Nephron progenitor cell (in vitro differentiated cells): ENCODE measurements around the gene DRD2.

Experiments
- DNase-seq: peaks from one replicate; pipeline ENCODE4 v3.0.0; 2021
- H3K27ac Mint-ChIP-seq: 2 replicates; pipeline ENCODE4 v1.8.0; 2021; ENCODE audit warnings: mild to moderate bottlenecking, moderate library complexity, mixed read lengths
- H3K27me3 Mint-ChIP-seq: 2 replicates; pipeline ENCODE4 v1.8.0; 2021; ENCODE audit warnings: mild to moderate bottlenecking, low read depth, mixed read lengths; ENCODE audit not compliant: poor library complexity
- H3K36me3 Mint-ChIP-seq: 2 replicates; pipeline ENCODE4 v1.8.0; 2021; ENCODE audit warnings: low read depth, mixed read lengths
- H3K4me1 Mint-ChIP-seq: 2 replicates; pipeline ENCODE4 v1.8.0; 2021; ENCODE audit warnings: mixed read lengths
- H3K4me3 Mint-ChIP-seq: 2 replicates; pipeline ENCODE4 v1.8.0; 2021; ENCODE audit warnings: mild to moderate bottlenecking, moderate library complexity, mixed read lengths
- H3K9me3 Mint-ChIP-seq: 2 replicates; pipeline ENCODE4 v1.8.0; 2021; ENCODE audit warnings: mild to moderate bottlenecking, moderate library complexity, mixed read lengths
- TF ChIP-seq, protein P1 (sequence below): fragments of 200-600 bp; sonication (generic); IDR thresholded peaks from 2 replicates; pipeline ENCODE4 v1.5.0; 2021; ENCODE audit warnings: antibody characterized with exemption

DRD2 gene

DNA sequence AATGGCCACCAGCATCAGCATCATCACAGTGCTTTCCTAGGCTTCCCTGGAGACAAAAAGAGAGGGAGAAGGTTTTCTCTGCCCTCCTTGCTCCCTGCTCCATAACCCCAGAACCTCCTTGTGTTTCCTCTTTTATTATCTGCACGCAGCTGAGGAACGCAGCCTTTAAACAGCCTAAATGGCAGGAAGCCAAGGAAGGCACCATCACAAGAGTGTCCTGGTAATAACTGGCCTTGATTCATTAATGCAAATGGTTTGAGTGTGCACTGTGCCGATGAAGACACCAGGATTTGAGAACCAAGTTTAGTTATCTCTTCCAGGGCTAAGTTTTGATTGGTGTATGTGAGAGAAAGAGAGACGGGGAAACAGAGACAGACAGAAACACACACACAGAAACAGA is 29.4 kb upstream of the DRD2 start:
- peaks cover 37% of the 10 kb centered on the region for H3K27me3 Mint-ChIP-seq
- H3K36me3 Mint-ChIP-seq: no peaks in the 10 kb centered on the region
- DNase-seq: no peak
- H3K4me3 Mint-ChIP-seq: no peak overlapping the region
- H3K9me3 Mint-ChIP-seq: no peaks in the 10 kb centered on the region
- TF ChIP-seq, protein P1, sequence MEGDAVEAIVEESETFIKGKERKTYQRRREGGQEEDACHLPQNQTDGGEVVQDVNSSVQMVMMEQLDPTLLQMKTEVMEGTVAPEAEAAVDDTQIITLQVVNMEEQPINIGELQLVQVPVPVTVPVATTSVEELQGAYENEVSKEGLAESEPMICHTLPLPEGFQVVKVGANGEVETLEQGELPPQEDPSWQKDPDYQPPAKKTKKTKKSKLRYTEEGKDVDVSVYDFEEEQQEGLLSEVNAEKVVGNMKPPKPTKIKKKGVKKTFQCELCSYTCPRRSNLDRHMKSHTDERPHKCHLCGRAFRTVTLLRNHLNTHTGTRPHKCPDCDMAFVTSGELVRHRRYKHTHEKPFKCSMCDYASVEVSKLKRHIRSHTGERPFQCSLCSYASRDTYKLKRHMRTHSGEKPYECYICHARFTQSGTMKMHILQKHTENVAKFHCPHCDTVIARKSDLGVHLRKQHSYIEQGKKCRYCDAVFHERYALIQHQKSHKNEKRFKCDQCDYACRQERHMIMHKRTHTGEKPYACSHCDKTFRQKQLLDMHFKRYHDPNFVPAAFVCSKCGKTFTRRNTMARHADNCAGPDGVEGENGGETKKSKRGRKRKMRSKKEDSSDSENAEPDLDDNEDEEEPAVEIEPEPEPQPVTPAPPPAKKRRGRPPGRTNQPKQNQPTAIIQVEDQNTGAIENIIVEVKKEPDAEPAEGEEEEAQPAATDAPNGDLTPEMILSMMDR: no peak
- H3K27ac Mint-ChIP-seq: no peak overlapping the region
- peaks cover 11% of the 10 kb centered on the region for H3K4me1 Mint-ChIP-seq

GRCh38 chr11:113504071-113504470 is 28.9 kb upstream of the DRD2 start:
- Mint-ChIP-seq H3K9me3 (no peaks in the 10 kb centered on the region), H3K36me3 (no peaks in the 10 kb centered on the region), H3K27me3 (peaks cover 34% of the 10 kb centered on the region), H3K4me1 (peaks cover 11% of the 10 kb centered on the region), H3K27ac (no peak overlapping the region), H3K4me3 (no peak overlapping the region)
- TF ChIP-seq, protein P1: no peak
- no peak for DNase-seq

DNA sequence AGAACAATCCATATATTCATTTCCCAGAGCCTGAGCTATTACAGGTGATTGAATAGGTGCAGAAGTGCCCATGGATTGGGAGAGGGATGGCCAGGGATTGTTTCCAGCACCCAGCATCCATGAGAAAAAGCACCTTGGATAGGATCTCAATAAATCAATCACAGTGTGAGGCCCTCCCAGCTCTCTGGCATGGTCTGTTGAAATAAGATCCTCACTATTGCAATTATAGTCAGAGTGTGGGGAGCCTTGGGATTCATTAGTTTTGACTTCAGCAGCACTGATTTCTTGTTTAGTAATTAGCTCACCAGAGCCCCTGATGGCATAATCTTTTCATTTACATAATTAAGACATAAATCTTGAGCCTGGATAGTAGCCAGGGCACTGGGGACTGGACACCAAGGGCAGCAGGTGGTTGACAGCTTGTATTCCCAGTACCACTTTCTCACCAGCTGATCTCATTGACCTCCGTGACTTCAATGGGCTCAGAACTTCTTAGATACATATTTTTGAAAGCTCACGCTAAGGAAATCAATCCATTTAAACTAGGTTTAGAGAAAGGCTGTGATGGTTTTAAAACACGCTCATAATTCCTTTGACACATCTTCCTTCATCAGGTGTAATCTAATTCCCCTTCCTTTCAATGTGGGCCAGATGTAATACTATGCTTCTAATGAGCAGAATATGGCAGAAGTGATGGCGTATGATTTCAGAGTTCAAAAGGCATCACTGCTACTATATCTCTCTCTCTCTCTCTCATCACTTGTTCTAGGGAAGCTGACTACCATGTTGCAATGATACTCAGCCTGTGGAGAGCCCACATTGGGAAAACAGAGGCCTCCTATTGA is 22.1 kb upstream of the DRD2 start:
- Mint-ChIP-seq H3K27ac (no peak overlapping the region), H3K9me3 (no peaks in the 10 kb centered on the region), H3K4me3 (no peak overlapping the region), H3K27me3 (peaks cover 42% of the 10 kb centered on the region), H3K4me1 (peaks cover 16% of the 10 kb centered on the region), H3K36me3 (no peaks in the 10 kb centered on the region)
- TF ChIP-seq, protein P1: no peak
- DNase-seq: no peak

DNA sequence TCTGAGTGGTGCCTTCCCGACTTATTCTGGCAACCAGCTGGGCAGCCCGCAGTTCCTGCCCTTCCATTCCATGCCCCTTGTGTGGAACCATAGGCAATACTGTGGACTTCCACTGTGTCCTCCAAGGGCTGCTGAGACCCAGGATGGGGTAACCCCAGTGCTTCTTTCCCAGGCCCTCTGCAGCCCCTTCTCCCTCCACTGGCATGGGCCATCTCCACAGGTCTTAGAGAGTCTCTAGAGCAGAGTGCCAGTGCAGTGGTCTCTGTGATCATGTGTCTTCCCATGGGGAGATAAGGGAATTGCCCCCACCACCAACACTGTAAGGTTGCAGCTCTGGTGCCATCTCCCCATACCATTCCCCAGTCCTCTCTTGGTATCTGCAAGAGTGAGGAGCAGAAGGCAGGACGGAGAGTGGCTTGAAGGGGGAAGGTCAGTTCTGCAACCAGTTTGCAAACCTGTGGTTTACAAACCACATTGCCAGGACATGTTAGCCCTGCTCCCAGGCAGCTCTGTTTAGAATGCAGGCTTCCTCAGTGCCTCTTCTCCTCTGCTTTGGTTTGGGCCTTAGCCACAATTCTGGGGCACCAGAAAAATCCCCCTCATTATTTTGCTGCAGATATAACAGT is 20.9 kb upstream of the DRD2 start:
- Mint-ChIP-seq H3K4me3 (no peak overlapping the region), H3K9me3 (no peaks in the 10 kb centered on the region), H3K4me1 (peaks cover 16% of the 10 kb centered on the region), H3K36me3 (no peaks in the 10 kb centered on the region), H3K27me3 (peaks cover 35% of the 10 kb centered on the region), H3K27ac (no peak overlapping the region)
- TF ChIP-seq, protein P1: no peak
- no peak for DNase-seq

DNA sequence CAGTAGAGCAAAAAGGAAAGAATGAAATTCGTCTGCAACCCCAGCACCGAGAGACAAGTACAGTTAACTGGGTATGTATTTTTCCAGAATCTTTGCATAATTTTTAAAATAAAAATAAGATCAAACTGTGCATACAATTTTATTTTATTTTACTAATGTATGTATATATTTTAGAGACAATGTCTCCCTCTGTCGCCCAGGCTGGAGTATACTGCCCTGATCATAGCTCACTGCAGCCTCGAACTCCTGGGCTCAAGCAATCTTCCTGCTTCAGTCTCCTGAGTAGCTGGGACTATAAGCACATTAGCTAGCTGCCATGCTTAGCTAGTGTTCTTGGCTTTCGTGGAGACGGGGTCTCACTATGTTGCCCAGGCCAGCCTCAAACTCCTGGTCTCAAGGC is 18.8 kb upstream of the DRD2 start:
- H3K9me3 Mint-ChIP-seq: no peaks in the 10 kb centered on the region
- peaks cover 16% of the 10 kb centered on the region for H3K4me1 Mint-ChIP-seq
- no peaks in the 10 kb centered on the region for H3K36me3 Mint-ChIP-seq
- no peak for DNase-seq
- H3K27ac Mint-ChIP-seq: no peak overlapping the region
- peaks cover 29% of the 10 kb centered on the region for H3K27me3 Mint-ChIP-seq
- TF ChIP-seq, protein P1: no peak
- no peak overlapping the region for H3K4me3 Mint-ChIP-seq
